Kidney glomerular epithelial cell (primary cell): ENCODE data around the gene ARHGEF3.
"Not testable (repeated sequence)": the region's sequence is repeated elsewhere in the genome, so short reads cannot be mapped to it uniquely, and the experiment has no call there.

Experiments used
- DNase-seq: peaks from one replicate; lab custom pipeline; 2025; lab: John Stamatoyannopoulos, UW

ARHGEF3 gene

GRCh38 chr3:56771376-56771775, 30.4 kb downstream of the ARHGEF3 start:
- no peak for DNase-seq

GRCh38 chr3:56769116-56769707, 32.5 kb downstream of the ARHGEF3 start:
- no peak for DNase-seq

- DNase-seq = no peak
Measured at GRCh38 chr3:56764904-56765547, 36.7 kb downstream of the ARHGEF3 start.

- DNase-seq = no peak
Measured at GRCh38 chr3:56764184-56764583, 37.6 kb downstream of the ARHGEF3 start.

- DNase-seq = no peak
Measured at GRCh38 chr3:56763233-56763632, 38.5 kb downstream of the ARHGEF3 start.

DNA sequence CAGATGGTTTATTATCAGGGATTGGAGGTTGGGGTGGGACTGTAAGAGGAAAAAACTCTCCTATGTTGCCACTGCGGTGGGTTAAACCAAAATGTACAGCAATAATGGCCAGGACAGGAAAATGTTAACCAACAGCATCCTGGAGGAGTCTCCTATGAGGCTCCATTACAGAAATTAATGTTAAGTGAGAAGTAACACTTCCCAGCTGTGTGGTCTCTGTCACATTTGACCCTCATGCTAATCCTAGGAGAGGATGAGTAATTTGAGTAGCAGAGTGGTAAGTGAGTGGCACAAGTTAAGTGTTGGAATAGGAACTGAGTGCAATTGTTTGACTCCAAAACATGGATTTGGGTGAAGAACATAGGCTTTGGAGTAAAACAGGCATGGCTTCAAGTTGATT, 39.0 kb downstream of the ARHGEF3 start:
- no peak for DNase-seq

GRCh38 chr3:56761887-56762651, 39.7 kb downstream of the ARHGEF3 start:
- no peak for DNase-seq

DNA sequence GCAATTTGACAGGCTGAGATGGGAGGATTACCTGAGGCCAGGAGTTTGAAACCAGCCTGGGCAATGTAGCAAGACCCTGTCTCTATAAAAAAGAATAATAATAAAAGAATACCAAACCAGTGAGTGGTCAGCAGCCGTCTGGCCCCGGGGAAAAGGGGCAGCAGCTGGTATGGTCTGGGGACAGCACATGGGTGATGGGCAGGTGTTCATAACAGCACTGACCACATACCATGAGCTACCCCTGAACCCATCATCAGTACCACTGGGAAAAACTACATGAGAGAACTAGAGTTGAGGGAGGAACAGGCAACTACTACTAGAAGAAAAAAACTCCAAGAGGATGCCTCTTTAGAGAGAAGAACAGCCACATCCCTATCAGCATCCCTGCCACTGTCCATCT, 40.7 kb downstream of the ARHGEF3 start:
- DNase-seq = no peak

DNA sequence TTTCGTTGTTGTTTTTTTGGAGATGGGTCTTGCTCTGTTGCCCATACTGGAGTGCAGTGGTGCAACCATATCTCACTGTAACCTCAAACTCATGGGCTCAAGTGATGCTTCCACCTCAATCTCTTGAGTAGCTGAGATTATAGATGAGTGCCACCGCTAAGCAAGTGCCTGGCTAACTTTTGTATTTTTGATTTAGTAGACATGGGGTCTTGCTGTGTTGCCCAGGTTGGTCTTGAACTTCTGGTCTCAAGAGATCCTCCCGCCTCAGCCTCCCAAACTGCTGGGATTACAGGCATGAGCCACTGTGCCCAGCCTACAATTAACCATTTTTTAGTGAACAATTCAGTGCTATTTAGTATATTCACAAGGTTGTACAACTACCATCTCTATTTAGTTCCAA, 42.2 kb downstream of the ARHGEF3 start:
- DNase-seq = no peak

DNA sequence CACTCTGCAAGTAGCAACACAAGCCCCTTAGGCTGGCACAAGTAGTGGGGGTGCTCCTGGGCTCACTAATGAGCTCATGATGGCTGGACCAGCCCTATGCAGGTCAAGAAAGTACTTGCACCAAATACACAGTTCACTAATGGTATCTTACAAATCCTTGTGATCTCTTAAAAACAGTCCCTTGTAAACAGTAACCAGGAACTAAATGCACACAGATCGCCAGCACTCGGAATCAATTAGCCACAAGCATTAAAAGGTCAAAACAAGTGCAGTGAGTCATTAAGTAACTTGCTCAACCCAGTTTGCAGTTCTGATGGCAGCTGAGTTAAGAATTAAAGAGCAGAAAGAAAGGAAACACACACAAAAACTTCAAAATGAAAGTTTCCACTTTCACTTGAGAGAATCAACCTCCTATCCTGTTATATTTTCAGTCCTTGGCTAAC, 43.2 kb downstream of the ARHGEF3 start:
- peak; percentile 81 for DNase-seq

DNA sequence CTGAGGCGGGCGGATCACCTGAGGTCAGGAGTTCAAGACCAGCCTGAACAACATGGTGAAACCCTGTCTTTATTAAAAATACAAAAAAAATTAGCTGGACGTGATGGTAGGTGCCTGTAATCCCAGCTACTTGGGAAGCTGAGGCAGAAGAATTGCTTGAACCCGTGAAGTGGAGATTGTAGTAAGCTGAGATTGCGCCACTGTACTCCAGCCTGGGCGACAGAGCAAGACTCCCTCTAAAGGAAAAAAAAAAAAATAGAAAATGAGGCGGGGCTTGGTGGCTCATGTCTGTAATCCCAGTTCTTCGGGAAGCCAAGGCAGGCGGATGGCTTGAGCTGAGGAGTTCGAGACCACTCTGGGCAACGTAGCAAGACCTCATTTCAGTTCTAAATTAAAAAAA, 43.7 kb downstream of the ARHGEF3 start:
- not testable (repeated sequence) for DNase-seq

- DNase-seq = no peak
Measured at GRCh38 chr3:56754741-56755417, 46.9 kb downstream of the ARHGEF3 start.

DNA sequence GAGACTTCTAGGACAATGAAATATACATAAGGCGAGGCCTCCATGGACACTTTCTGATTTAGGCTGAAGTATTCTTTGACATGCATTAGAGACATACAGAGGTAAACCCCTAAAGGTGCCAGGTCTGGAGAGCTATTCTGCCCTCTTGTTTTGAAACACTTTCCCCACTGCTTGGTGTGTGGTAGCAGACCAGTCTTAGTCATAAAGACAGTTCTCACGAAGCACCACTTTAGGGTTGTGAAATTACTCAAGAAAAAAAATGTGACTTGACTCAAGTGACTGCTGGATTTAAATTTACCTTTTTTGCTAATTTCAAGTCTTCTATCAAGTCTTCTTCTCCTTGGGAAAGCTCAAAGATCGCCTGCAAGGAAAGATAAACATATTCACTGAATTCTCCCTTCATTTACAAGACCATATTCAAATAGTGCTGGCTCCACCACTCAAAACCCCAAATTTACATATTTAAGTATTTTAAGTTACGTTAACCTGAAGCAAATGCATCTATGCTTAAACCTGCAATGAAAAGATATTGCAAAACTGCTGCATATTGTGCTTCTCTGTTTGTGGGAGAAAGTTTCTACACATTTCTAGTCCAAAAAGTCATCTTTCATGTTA, 48.4 kb downstream of the ARHGEF3 start:
- DNase-seq = no peak

DNA sequence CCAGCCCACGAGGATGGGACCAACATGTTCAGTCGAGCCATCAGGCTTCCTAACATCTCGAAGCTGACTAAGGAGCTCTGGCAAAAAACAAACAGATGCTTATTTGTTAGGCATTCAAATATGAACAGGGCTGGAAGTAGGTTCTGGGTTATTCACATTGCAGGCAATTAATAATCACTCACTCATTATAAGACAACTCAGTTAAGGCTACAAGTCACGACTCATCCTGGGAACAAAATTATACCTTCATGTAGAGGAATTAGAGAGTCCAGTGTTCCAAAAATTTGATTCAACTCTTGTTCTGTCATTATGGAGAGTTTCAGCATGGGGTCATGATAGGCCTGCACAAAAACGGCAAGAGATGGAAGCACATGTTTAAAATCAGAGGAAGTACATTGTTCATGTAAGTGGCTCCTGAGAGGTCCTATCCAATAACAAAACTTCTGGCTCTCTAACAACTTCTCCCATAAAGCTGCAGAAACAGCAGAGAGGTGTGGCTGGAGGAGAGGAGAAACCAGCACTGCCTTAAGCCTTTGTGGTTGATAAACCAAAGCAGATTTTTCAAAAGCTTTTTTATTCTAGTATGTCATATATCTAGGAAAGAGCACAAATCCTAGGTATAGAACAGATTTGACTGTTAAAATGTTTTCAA, 50.6 kb downstream of the ARHGEF3 start:
- DNase-seq = no peak

DNA sequence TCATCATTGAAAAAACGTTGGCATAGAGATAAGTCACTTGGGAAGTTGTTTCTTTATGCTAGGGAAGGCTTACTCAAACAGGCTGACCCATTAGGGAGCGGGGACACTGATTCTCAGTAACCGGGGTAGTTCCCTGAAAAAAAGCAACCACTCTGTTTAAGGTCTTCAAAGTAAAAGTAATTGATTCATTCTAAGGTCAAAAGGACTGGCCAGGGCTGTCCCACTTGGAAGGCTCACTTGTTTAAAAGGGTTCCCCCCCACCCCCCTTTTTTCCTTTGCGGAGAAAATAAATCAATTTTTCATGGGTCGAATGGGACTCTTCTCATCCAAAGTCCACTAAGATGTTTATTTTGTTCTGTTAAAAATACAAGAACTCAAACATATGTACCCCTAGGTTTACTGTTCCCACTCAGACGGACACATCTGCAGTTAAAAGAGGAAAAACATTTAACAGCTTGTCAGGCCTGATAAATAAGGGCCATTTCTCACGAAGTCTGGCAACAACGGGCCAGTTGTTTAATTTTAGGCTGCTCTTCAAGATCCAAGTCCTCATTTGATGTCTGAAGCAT, 53.0 kb downstream of the ARHGEF3 start:
- DNase-seq = no peak

- no peak for DNase-seq
Measured at GRCh38 chr3:56747150-56747549, 54.6 kb downstream of the ARHGEF3 start.

DNA sequence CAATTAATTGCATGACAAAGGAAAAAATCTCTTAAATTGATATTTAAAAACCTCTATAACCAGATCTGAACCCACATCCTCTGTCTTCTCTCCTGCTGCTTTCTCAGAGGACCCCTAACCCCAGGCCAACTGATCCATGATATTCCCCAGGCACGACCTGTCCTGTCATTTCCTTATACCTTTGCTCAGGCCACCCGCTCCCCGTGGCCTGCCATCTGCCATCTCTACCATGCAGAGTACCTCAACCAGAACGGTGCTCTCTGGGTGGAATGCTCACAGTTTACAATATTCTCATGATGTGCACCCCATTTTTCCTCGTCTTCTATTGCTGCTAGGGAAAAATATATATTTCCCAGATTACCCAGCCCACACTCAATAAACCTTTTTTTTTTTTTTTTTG, 57.7 kb downstream of the ARHGEF3 start:
- DNase-seq = no peak

- DNase-seq = no peak
Measured at GRCh38 chr3:56742887-56743286, 58.9 kb downstream of the ARHGEF3 start.

GRCh38 chr3:56739036-56739435, 62.7 kb downstream of the ARHGEF3 start:
- no peak for DNase-seq

DNA sequence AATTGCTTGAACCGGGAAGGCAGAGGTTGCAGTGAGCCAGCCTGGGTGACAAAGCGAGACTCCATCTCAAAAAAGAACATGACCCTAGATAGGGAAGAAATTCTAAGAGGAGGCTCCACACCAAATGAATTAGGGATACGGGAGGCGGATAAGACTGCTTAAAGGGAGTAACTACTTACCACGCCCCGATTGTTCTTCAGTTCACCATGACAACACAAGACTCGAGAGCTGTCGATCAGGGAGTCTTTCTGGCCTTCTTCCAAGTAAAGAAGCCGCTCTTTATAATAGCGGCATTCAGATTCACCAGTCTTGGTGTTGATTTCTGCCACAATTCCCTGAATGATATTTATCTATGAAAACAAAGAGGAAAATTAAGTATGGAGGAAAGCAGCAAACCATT, 64.7 kb downstream of the ARHGEF3 start:
- no peak for DNase-seq

DNA sequence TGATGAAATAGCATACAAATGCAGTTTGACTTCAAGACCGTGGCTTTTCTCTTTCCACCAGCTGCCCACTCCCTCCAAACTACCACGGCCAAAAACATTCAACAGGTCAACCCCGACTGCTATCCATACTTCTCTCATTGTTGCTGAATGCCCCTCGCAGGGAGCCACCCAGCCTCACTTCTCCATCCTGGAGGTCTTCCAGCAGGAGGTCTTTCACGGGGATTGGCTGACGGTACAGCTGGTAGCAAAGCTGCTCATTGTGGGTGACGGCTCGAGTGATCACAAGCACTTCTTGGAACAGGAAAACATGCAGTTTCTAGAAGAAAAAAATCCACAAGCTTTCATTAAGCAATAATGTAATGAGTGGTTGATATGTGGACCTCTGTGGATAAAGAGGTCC, 69.6 kb downstream of the ARHGEF3 start:
- DNase-seq = no peak
